SK-N-SH (cell line): ENCODE measurements around the gene GRK5. TPM values are rescaled to one million over a fixed set of nuclear protein-coding genes. Genes with fewer than 3 reads are reported as not detected.

ENCODE experiments used
- CTCF ChIA-PET: fragments of 300-600, 350-600 bp; formaldehyde crosslinking; extraction: SDS; loops from one replicate; lab custom pipeline; 2021; lab: Yijun Ruan, JAX
- POLR2A ChIA-PET: fragments of 350-600 bp; sonication (Branson Sonifier 250); formaldehyde crosslinking; extraction: SDS; loops from one replicate; lab custom pipeline; 2020; ENCODE audit warnings: antibody characterized with exemption, inconsistent platforms; lab: Yijun Ruan, JAX
- DNase-seq: peaks from one replicate; pipeline ENCODE4 v3.0.0; 2012
- H2AFZ ChIP-seq: fragments of 200-600 bp; sonication (generic); 2 replicates; pipeline ENCODE4 v1.8.1; 2016; ENCODE audit warnings: antibody characterized with exemption, mild to moderate bottlenecking, low read depth
- H3F3A ChIP-seq: fragments of 200-600 bp; sonication (generic); replicated peaks from 2 replicates; pipeline ENCODE3; 2016; ENCODE audit warnings: antibody characterized with exemption, mild to moderate bottlenecking; ENCODE audit not compliant: insufficient read depth
- H3K27ac ChIP-seq, 2 experiments: fragments of 200-500 bp in 1 of 2; fragments of 200-600 bp in 1 of 2; sonication (Bioruptor generic) in 1 of 2; sonication (generic), shearing (Covaris generic) in 1 of 2; 2 replicates each; pipeline versions ENCODE4 v1.5.1 to v1.6.1; 2014 to 2016; ENCODE audit warnings: low read depth in 2 of 2, inconsistent platforms in 1 of 2, low read length in 1 of 2, mild to moderate bottlenecking in 1 of 2, mixed read lengths in 1 of 2
- H3K27me3 ChIP-seq: fragments of 200-600 bp; sonication (generic), shearing (Covaris generic); 2 replicates; pipeline ENCODE4 v1.6.1; 2016; ENCODE audit warnings: mixed run types; ENCODE audit not compliant: insufficient read depth
- H3K36me3 ChIP-seq, 2 experiments: fragments of 200-500 bp in 1 of 2; fragments of 200-600 bp in 1 of 2; sonication (Bioruptor generic) in 1 of 2; sonication (generic) in 1 of 2; replicated peaks in 1 of 2; 2 replicates each; pipeline versions ENCODE3 to v1.5.1; 2014 to 2016; ENCODE audit warnings: low read length in 1 of 2, mild to moderate bottlenecking in 1 of 2; ENCODE audit not compliant: insufficient read depth in 2 of 2, control insufficient read depth in 1 of 2
- H3K4me1 ChIP-seq, 2 experiments: fragments of 200-500 bp in 1 of 2; fragments of 200-600 bp in 1 of 2; sonication (Bioruptor generic) in 1 of 2; sonication (generic), shearing (Covaris generic) in 1 of 2; 2 replicates each; pipeline versions ENCODE4 v1.5.1 to v1.6.1; 2014 to 2016; ENCODE audit warnings: low read depth in 1 of 2, low read length in 1 of 2, mixed run types in 1 of 2; ENCODE audit not compliant: insufficient read depth in 2 of 2, control insufficient read depth in 1 of 2
- H3K4me2 ChIP-seq: fragments of 200-600 bp; sonication (generic), shearing (Covaris generic); 2 replicates; pipeline ENCODE4 v1.6.1; 2017; ENCODE audit warnings: mixed run types
- H3K4me3 ChIP-seq, 2 experiments: fragments of 200-500 bp in 1 of 2; fragments of 200-600 bp in 1 of 2; sonication (Bioruptor generic) in 1 of 2; sonication (generic), shearing (Covaris generic) in 1 of 2; 2 replicates each; pipeline versions ENCODE4 v1.5.1 to v1.8.1; 2014 to 2016; ENCODE audit warnings: low read depth in 2 of 2, inconsistent platforms in 1 of 2, low read length in 1 of 2, mild to moderate bottlenecking in 1 of 2, mixed read lengths in 1 of 2, moderate library complexity in 1 of 2
- H3K79me2 ChIP-seq: fragments of 200-600 bp; sonication (generic); 2 replicates; pipeline ENCODE4 v1.8.1; 2017; ENCODE audit warnings: mild to moderate bottlenecking; ENCODE audit not compliant: insufficient read depth
- H3K9ac ChIP-seq: fragments of 200-600 bp; sonication (generic); 2 replicates; pipeline ENCODE4 v1.6.1; 2017; ENCODE audit warnings: mixed run types
- H3K9me2 ChIP-seq: fragments of 200-600 bp; sonication (generic); 2 replicates; pipeline ENCODE4 v1.6.1; 2017; ENCODE audit warnings: mixed run types
- H3K9me3 ChIP-seq: fragments of 200-600 bp; sonication (generic); 2 replicates; pipeline ENCODE4 v1.6.1; 2017; ENCODE audit warnings: mixed run types, mild to moderate bottlenecking, moderate library complexity
- H4K20me1 ChIP-seq: fragments of 200-600 bp; sonication (generic); 2 replicates; pipeline ENCODE4 v1.6.1; 2017; ENCODE audit warnings: mild to moderate bottlenecking, mixed run types; ENCODE audit not compliant: insufficient read depth
- EP300 ChIP-seq, 2 experiments: IDR thresholded peaks; 2 replicates each; pipeline versions ENCODE4 v1.4.0 to v1.6.1; 2012; ENCODE audit warnings: borderline replicate concordance in 1 of 2, low read depth in 1 of 2, low read length in 1 of 2
- FOSL2 ChIP-seq: IDR thresholded peaks from 2 replicates; pipeline ENCODE4 v1.4.0; 2012; ENCODE audit warnings: low read depth, mild to moderate bottlenecking, moderate library complexity, borderline replicate concordance
- GABPA ChIP-seq: IDR thresholded peaks from 2 replicates; pipeline ENCODE4 v1.4.0; 2012; ENCODE audit warnings: low read depth, mild to moderate bottlenecking
- RFX5 ChIP-seq: IDR thresholded peaks from 2 replicates; pipeline ENCODE4 v1.6.1; 2012; ENCODE audit warnings: mild to moderate bottlenecking, improper control_type of control experiment, low read length
- TCF12 ChIP-seq: IDR thresholded peaks from 2 replicates; pipeline ENCODE4 v1.4.0; 2012
- TEAD4 ChIP-seq: IDR thresholded peaks from 2 replicates; pipeline ENCODE4 v1.4.0; 2012; ENCODE audit warnings: mild to moderate bottlenecking, borderline replicate concordance; ENCODE audit not compliant: insufficient read depth
- WGBS: methylation state at CpG from one replicate; pipeline ENCODE4 v1.1.6; 2017; ENCODE audit warnings: low lambda C conversion rate; 5-methylcytosine and 5-hydroxymethylcytosine counted together
- polyA plus RNA-seq, 3 experiments: library from polyadenylated mRNA; depleted of rRNA; stranded (reverse); fragments of >200 nt; gene quantifications; 2 replicates each; pipeline ENCODE4 v1.2.3, GENCODE V29; 2012
- TF ChIP-seq, protein P1 (sequence below): IDR thresholded peaks from 2 replicates; pipeline ENCODE4 v1.4.0; 2012; ENCODE audit warnings: low read depth, borderline replicate concordance
- TF ChIP-seq, protein P2 (sequence below): IDR thresholded peaks from 2 replicates; pipeline ENCODE4 v1.4.0; 2012; ENCODE audit warnings: low read depth, borderline replicate concordance
- TF ChIP-seq, protein P3 (sequence below): fragments of 150-350 bp; IDR thresholded peaks from 2 replicates; pipeline ENCODE4 v1.6.1; 2017; ENCODE audit warnings: antibody characterized with exemption, low read length, low read depth, borderline replicate concordance
- TF ChIP-seq, protein P4 (sequence below): fragments of 150-350 bp; IDR thresholded peaks from 2 replicates; pipeline ENCODE4 v1.6.1; 2016; ENCODE audit warnings: mild to moderate bottlenecking, low read depth, low read length

Gene GRK5
- polyA plus RNA-seq, 1 of the 3 experiments (the other 2 are of a cell fraction) = 12.1 TPM

DNA sequence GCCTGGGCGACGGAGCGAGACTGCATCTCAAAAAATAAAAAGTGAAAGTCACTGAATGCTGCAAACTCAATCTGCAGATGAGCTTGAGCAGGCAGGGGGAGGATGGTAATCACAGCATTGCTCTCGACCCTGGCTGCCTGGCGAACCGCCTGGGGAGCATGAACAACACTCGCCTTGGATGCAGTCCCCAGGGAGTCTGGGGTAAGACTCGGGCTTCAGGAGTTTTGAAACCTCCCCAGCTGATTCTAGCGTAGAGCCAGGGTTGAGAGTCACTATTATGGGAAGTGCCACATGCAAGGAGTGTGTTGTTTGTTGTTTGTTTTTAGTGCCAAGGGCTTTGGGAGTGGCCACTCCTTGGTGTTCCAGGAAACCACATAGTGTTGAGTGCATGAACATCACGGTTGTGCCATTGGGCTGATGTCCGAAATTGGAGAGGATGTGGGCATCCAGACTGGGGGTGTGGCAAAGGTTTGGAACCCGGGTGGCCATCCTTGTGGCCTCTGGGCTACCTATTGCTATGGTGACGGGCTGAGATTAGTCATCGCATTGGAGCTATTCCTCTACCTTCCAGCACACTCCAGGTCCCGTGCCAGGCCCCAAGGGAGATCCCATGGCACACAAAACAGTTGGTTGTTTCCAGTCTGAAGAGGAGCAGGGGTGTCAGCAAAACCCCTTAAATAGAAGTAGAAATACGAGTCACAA lies 242.5 kb downstream of the GRK5 start:
- peaks cover 0 to 9% of the 10 kb centered on the region in 2 experiments for H3K36me3 ChIP-seq
- TF ChIP-seq, protein P1, sequence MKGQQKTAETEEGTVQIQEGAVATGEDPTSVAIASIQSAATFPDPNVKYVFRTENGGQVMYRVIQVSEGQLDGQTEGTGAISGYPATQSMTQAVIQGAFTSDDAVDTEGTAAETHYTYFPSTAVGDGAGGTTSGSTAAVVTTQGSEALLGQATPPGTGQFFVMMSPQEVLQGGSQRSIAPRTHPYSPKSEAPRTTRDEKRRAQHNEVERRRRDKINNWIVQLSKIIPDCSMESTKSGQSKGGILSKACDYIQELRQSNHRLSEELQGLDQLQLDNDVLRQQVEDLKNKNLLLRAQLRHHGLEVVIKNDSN = no peak
- TF ChIP-seq, protein P2, sequence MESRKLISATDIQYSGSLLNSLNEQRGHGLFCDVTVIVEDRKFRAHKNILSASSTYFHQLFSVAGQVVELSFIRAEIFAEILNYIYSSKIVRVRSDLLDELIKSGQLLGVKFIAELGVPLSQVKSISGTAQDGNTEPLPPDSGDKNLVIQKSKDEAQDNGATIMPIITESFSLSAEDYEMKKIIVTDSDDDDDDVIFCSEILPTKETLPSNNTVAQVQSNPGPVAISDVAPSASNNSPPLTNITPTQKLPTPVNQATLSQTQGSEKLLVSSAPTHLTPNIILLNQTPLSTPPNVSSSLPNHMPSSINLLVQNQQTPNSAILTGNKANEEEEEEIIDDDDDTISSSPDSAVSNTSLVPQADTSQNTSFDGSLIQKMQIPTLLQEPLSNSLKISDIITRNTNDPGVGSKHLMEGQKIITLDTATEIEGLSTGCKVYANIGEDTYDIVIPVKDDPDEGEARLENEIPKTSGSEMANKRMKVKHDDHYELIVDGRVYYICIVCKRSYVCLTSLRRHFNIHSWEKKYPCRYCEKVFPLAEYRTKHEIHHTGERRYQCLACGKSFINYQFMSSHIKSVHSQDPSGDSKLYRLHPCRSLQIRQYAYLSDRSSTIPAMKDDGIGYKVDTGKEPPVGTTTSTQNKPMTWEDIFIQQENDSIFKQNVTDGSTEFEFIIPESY = no peak
- TF ChIP-seq TCF12 (no peak), FOSL2 (no peak), TEAD4 (no peak), EP300 (IDR thresholded peaks at IDR 0.05; ENCODE audit: borderline replicate concordance in 1 of 2, low read depth in 1 of 2, low read length in 1 of 2) (no peak), GABPA (no peak), RFX5 (no peak)
- TF ChIP-seq, protein P3, sequence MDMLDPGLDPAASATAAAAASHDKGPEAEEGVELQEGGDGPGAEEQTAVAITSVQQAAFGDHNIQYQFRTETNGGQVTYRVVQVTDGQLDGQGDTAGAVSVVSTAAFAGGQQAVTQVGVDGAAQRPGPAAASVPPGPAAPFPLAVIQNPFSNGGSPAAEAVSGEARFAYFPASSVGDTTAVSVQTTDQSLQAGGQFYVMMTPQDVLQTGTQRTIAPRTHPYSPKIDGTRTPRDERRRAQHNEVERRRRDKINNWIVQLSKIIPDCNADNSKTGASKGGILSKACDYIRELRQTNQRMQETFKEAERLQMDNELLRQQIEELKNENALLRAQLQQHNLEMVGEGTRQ = no peak
- TF ChIP-seq, protein P4, sequence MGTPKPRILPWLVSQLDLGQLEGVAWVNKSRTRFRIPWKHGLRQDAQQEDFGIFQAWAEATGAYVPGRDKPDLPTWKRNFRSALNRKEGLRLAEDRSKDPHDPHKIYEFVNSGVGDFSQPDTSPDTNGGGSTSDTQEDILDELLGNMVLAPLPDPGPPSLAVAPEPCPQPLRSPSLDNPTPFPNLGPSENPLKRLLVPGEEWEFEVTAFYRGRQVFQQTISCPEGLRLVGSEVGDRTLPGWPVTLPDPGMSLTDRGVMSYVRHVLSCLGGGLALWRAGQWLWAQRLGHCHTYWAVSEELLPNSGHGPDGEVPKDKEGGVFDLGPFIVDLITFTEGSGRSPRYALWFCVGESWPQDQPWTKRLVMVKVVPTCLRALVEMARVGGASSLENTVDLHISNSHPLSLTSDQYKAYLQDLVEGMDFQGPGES = no peak
- TF ChIP-seq, all 33 proteins: peak for 0
- H3K27ac ChIP-seq = no peak overlapping the region
- H3K4me1 ChIP-seq = peaks cover 2 to 10% of the 10 kb centered on the region in 2 experiments; a peak in 2 of 4 replicates
- no peaks in the 10 kb centered on the region for H3K27me3 ChIP-seq
- DNase-seq = no peak
- ChIA-PET POLR2A (no interaction called here), CTCF (interaction anchor here (0.7 to 19.8 kb wide), 4 partner anchors 29 to 245 kb away, joined by 3 to 505 read pairs (median 3); partner anchors contain the start of gene GRK5)
- whole genome bisulfite sequencing = 79% methylated on average over 12 of the region's 16 CpGs
- no peak overlapping the region for H2AFZ ChIP-seq
- no peaks in the 10 kb centered on the region for H3K9me2 ChIP-seq
- no peaks in the 10 kb centered on the region for H3K79me2 ChIP-seq
- H3K4me2 ChIP-seq = peak overlapping the region; percentile 41; the same call in 1 of the 2 replicates
- H4K20me1 ChIP-seq = no peaks in the 10 kb centered on the region
- H3F3A ChIP-seq = no peaks in the 10 kb centered on the region
- no peak overlapping the region for H3K9ac ChIP-seq
- H3K9me3 ChIP-seq = no peaks in the 10 kb centered on the region
- H3K4me3 ChIP-seq = no peak overlapping the region
